ENCODE data around the gene RAPGEF5.

Gene RAPGEF5

GRCh38 chr7:22378199-22378980 is 21.4 kb upstream of the RAPGEF5 start:
- in situ Hi-C loops (cut with HindIII; ENCODE audit: low sequenced_read_pairs) = no loop called here

GRCh38 chr7:22377703-22378102 is 20.7 kb upstream of the RAPGEF5 start:
- in situ Hi-C loops (cut with HindIII; ENCODE audit: low sequenced_read_pairs) = no loop called here

GRCh38 chr7:22375359-22376048 is 18.6 kb upstream of the RAPGEF5 start:
- in situ Hi-C loops (cut with HindIII; ENCODE audit: low sequenced_read_pairs) = no loop called here

GRCh38 chr7:22373911-22374310 is 17.0 kb upstream of the RAPGEF5 start:
- in situ Hi-C loops (cut with HindIII; ENCODE audit: low sequenced_read_pairs) = no loop called here

- in situ Hi-C loops (cut with HindIII; ENCODE audit: low sequenced_read_pairs) = no loop called here
These were observed 16.4 kb upstream of the RAPGEF5 start for GRCh38 chr7:22373388-22373787.

GRCh38 chr7:22372863-22373262 is 15.9 kb upstream of the RAPGEF5 start:
- in situ Hi-C loops (cut with HindIII; ENCODE audit: low sequenced_read_pairs) = no loop called here

- in situ Hi-C loops (cut with HindIII; ENCODE audit: low sequenced_read_pairs) = no loop called here
These were observed 14.9 kb upstream of the RAPGEF5 start for GRCh38 chr7:22371878-22372277.

- in situ Hi-C loops (cut with HindIII; ENCODE audit: low sequenced_read_pairs) = no loop called here
These were observed 7.9 kb upstream of the RAPGEF5 start for GRCh38 chr7:22364900-22365299.

- in situ Hi-C loops (cut with HindIII; ENCODE audit: low sequenced_read_pairs) = no loop called here
These were observed 6.9 kb upstream of the RAPGEF5 start for GRCh38 chr7:22363756-22364422.

GRCh38 chr7:22361795-22362194 is 4.8 kb upstream of the RAPGEF5 start:
- in situ Hi-C loops (cut with HindIII; ENCODE audit: low sequenced_read_pairs) = no loop called here

GRCh38 chr7:22361320-22361719 is 4.4 kb upstream of the RAPGEF5 start:
- in situ Hi-C loops (cut with HindIII; ENCODE audit: low sequenced_read_pairs) = no loop called here

- in situ Hi-C loops (cut with HindIII; ENCODE audit: low sequenced_read_pairs) = no loop called here
These were observed 2.1 kb upstream of the RAPGEF5 start for GRCh38 chr7:22358820-22359697.

GRCh38 chr7:22357311-22358175 is 589 bp upstream of the RAPGEF5 start:
- in situ Hi-C loops (cut with HindIII; ENCODE audit: low sequenced_read_pairs) = no loop called here

GRCh38 chr7:22356010-22356691 is 803 bp downstream of the RAPGEF5 start:
- in situ Hi-C loops (cut with HindIII; ENCODE audit: low sequenced_read_pairs) = no loop called here

GRCh38 chr7:22355620-22356009 is 1.3 kb downstream of the RAPGEF5 start:
- in situ Hi-C loops (cut with HindIII; ENCODE audit: low sequenced_read_pairs) = no loop called here

GRCh38 chr7:22354462-22354861 is 2.5 kb downstream of the RAPGEF5 start:
- in situ Hi-C loops (cut with HindIII; ENCODE audit: low sequenced_read_pairs) = no loop called here

- in situ Hi-C loops (cut with HindIII; ENCODE audit: low sequenced_read_pairs) = no loop called here
These were observed 4.1 kb downstream of the RAPGEF5 start for GRCh38 chr7:22352887-22353286.

- in situ Hi-C loops (cut with HindIII; ENCODE audit: low sequenced_read_pairs) = no loop called here
These were observed 5.1 kb downstream of the RAPGEF5 start for GRCh38 chr7:22351878-22352277.

- in situ Hi-C loops (cut with HindIII; ENCODE audit: low sequenced_read_pairs) = no loop called here
These were observed 5.6 kb downstream of the RAPGEF5 start for GRCh38 chr7:22351329-22351692.
